SJSA1 (cell line): ENCODE data around the gene THEMIS2. TPM values are rescaled to one million over a fixed set of nuclear protein-coding genes. Genes with fewer than 3 reads are reported as not detected.
"Not testable (repeated sequence)": the region's sequence is repeated elsewhere in the genome, so short reads cannot be mapped to it uniquely, and the experiment has no call there.

Experiments used
- DNase-seq, 2 experiments: peaks; one replicate each; pipeline ENCODE4 v3.0.0-alpha.2; 2015 to 2020; ENCODE audit warnings: low spot score in 2 of 2, low read depth in 1 of 2
- H3K27ac ChIP-seq: fragments of 250-450 bp; sonication (Bioruptor Pico); 2 replicates; pipeline ENCODE4 v1.5.1; 2020; ENCODE audit warnings: mild to moderate bottlenecking, moderate library complexity
- H3K27me3 ChIP-seq: fragments of 250-450 bp; sonication (Bioruptor Pico); replicated peaks from 2 replicates; pipeline ENCODE4 v1.5.1; 2020; ENCODE audit warnings: mild to moderate bottlenecking, moderate library complexity
- H3K36me3 ChIP-seq: fragments of 250-450 bp; sonication (Bioruptor Pico); 2 replicates; pipeline ENCODE4 v1.5.1; 2020; ENCODE audit warnings: mild to moderate bottlenecking
- H3K4me1 ChIP-seq: fragments of 250-450 bp; sonication (Bioruptor Pico); replicated peaks from 2 replicates; pipeline ENCODE4 v1.6.1; 2021; ENCODE audit warnings: mild to moderate bottlenecking
- H3K4me3 ChIP-seq: fragments of 250-450 bp; sonication (Bioruptor Pico); 2 replicates; pipeline ENCODE4 v1.5.1; 2020; ENCODE audit warnings: mild to moderate bottlenecking
- H3K9me3 ChIP-seq: fragments of 250-450 bp; sonication (Bioruptor Pico); replicated peaks from 2 replicates; pipeline ENCODE4 v1.5.1; 2020; ENCODE audit warnings: mild to moderate bottlenecking
- total RNA-seq: library from RNA; depleted of rRNA; stranded (reverse); fragments of >200 nt; shearing (Covaris generic); gene quantifications from 2 replicates; pipeline ENCODE4 v1.2.3, GENCODE V29; 2014

Gene THEMIS2
- total RNA-seq, 1 experiment from 2014 or later = 1.7 TPM

DNA sequence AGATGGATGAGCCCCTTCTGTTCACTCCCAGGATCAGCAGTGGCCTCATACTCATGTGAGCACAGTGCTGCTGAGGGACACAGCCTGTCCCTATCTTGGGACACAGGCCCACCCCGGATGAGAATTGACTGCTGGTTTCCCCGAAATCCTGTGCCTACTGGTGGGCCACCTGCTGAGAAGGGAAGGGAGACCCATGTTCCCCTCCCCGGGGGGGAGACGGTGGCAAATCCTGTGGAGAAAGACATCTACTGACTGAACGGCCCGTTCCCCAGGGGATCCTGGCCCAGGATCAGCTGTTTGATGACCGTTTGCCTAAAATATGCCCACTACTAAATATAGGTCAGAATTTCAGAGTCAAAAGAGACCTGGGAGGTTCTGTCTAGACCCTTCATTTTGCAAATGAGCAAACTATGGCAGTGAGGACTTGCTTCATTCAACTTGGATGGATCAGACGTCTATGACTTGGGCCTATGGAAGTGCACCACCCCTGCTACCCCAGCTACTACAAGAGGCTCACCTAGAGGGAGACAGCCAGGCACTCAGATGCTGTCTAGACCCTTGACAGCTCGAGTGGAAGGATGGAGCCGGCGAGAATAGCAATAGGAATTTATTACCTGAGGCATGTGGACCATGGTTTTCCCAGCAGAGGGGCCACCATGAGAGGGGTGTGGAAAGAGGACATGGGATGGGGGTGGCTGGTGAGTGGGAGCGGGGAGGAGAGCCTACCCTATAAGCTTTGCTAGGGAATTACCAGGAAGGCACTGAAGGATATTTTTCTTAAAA is 15.6 kb upstream of the THEMIS2 start:
- Histone ChIP-seq H3K9me3 (no peaks in the 10 kb centered on the region), H3K4me1 (peaks cover 4% of the 10 kb centered on the region; the same call in 1 of the 2 replicates), H3K27me3 (no peaks in the 10 kb centered on the region), H3K36me3 (peaks cover under 1% of the 10 kb centered on the region; the same call in 1 of the 2 replicates), H3K27ac (no peak overlapping the region), H3K4me3 (no peak overlapping the region)
- no peak for DNase-seq

DNA sequence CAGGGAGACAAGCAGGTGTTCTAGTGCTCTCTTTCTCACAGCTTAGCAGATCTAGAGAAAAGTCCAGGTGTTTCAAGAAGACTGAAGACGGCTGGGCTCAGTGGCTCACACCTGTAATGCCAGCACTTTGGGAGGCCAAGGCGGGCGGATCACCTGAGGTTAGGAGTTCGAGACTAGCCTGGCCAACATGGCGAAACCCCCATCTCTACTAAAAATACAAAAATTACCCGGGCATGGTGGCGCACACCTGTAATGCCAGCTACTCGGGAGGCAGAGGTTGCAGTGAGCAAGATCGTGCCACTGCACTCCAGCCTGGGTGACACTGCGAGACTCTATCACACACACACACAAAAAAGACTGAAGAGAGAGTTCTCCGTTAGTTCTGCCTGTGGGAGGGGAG is 14.8 kb upstream of the THEMIS2 start:
- DNase-seq, H3K36me3 ChIP-seq, H3K9me3 ChIP-seq, H3K4me3 ChIP-seq, H3K27me3 ChIP-seq, H3K27ac ChIP-seq, H3K4me1 ChIP-seq: not testable (repeated sequence)

DNA sequence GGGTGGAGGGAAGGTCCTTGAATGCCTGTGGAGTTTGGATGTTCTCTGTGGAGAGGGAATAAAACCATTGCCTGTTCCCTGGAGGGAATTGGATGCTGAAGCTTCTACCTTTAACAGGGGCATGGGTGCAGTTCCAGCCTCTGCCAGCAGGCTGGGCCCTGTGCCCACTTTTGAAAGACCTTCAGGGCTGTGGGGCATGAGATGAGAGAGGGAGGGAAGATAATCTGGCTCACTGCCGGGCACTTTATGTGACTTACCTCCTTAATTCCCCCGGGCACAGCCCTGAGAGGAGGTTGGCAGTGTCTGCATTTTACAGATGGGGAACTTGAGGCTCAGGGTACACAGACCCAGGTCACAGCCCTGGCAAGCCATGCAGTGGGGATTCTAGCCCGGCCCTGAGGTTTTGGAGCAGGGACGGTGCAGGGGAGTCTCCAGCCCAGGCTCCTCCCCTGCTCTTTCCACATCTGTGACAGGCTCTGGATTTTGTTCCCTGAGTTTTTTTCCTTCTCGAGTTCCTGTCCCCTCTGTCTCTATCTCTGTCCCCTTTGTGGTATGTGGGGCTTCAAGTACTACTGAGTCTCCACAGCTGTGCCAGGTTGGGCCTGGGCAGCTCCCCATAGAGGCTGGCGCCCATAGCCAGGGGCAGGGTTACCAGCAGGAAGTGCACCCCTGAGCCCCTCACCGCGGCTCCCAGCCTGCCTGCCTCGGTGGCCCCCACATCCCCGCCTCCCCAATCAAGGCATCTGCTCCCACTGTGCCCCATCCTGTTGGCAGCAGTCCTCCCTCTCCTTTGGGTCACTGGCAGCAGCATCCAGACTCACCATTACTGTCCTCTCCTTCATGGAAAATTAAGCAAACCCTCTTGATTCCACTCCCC is 14.0 kb upstream of the THEMIS2 start:
- DNase-seq = peak; percentile 80
- Histone ChIP-seq H3K4me3 (no peak overlapping the region), H3K9me3 (no peaks in the 10 kb centered on the region), H3K27ac (no peak overlapping the region), H3K27me3 (no peaks in the 10 kb centered on the region), H3K4me1 (peaks cover 12% of the 10 kb centered on the region), H3K36me3 (no peaks in the 10 kb centered on the region)

DNA sequence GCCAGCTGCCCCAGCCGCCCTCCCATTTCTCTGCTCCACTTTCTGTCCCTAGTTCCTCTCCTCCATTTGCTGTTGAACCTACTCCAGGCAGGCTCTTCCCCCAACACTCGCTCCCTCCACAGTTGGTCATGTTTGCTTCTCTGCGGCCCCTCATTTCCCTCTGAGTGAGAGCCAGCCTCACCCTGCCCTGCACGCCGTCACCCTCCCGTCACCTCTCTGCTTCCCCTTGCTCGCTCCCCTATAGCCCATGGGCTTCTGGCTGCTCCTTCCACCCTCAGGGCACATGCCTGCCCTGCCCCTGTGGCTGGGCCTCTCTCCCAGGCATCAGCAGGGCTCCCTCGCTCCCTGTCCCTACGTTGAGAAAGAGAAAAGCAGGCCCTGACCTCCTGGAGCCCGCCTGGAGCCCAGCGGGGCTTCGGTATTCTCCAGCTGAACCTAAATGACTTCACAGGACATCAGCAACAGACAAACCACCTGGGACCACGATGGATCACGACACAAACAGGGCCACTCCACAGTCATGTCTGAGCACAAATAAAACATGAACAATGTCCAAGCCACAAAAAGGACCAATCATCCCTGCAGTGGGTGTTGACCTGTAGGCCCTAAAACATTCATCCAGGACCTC is 13.3 kb upstream of the THEMIS2 start:
- Histone ChIP-seq H3K36me3 (no peaks in the 10 kb centered on the region), H3K27me3 (no peaks in the 10 kb centered on the region)

DNA sequence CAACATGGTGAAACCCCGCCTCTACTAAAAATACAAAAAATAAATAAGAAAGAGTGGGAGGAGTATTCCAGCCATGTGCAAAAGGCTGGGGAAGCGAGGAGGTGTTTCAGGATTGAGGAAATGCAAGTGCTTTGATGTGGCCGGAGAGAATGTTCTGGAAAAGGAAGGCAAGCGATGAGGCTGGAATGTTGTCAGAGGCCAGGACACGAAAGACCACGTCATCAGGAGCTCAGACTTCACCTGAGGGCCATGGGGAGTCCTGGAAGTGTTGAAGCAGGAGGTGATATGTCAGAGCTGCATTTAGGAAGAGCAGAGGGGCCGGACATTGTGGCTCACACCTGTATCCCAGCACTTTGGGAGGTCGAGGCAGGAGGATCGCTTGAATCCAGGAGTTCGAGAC is 10.9 kb upstream of the THEMIS2 start:
- no peak overlapping the region for H3K27ac ChIP-seq
- DNase-seq = no peak
- H3K4me3 ChIP-seq = no peak overlapping the region
- no peaks in the 10 kb centered on the region for H3K27me3 ChIP-seq
- H3K36me3 ChIP-seq = no peaks in the 10 kb centered on the region
- H3K9me3 ChIP-seq = no peaks in the 10 kb centered on the region
- peaks cover 14% of the 10 kb centered on the region for H3K4me1 ChIP-seq

More for the DNA sequence above, 13.3 kb upstream of the THEMIS2 start:
- H3K4me3 ChIP-seq = no peak overlapping the region
- H3K4me1 ChIP-seq = peaks cover 14% of the 10 kb centered on the region
- H3K9me3 ChIP-seq = no peaks in the 10 kb centered on the region
- H3K27ac ChIP-seq = no peak overlapping the region
- no peak for DNase-seq

DNA sequence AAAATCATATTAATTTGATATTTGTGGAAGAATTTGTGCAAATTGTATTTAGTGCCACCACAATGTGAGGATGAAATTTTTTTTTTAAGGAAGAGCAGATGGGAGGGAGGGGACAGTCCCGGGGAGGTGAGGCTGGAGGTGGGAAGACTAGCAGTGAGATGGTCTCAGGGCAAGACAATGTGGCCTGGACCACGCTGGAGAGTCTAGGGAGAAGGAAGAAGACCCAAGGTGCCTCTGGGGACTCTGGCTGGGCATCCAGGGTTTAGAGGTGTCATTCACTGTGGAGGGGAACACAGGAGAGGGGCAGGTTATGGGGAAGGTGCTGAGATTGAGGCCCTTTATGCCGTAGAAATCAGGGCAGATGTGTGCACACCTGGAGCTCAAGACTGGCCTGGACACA is 10.3 kb upstream of the THEMIS2 start:
- DNase-seq = no peak
- Histone ChIP-seq H3K27me3 (no peaks in the 10 kb centered on the region), H3K9me3 (no peaks in the 10 kb centered on the region), H3K27ac (no peak overlapping the region), H3K4me3 (no peak overlapping the region), H3K4me1 (peaks cover 14% of the 10 kb centered on the region), H3K36me3 (no peaks in the 10 kb centered on the region)

DNA sequence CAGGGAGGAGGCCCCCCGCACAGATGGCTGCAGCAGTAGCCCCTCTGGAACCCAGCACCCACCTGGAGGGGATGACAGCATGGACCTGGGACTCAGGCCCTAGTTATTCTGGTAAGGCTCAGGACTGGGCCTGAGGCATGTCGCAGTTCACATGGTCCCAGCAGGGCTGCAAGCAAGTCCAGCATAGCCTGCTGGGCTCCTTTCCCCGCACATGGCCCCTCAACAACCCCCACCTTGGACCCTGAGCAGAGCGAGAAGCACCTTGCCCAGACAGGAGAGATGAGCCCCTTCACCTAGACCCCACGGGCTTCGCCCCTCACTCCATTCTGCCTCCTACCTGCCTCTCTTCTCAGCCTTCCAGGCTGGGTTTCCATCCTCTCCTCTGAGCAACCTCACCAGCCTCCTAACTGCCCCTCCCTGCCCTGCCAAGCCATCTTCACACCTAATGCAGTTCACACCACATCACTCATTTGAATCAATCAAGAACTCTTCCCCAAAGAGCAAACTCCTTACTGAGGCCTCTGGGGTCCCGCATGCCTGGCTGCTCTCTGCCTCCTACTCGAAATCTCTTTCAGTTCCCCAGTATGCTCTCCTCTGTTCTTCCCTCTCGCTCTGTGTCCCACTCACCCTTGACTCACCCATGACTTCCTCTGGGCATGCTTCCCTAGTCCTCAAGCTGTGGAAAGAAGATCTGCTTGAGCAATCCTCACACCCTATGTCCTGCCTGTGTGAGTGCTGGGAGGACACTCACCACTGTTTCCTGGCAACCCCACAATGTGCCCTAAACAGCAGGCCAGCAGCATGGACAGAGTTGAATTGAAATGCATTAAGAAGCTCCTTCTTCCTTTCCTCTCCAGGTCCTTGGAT is 9.4 kb upstream of the THEMIS2 start:
- H3K36me3 ChIP-seq = no peaks in the 10 kb centered on the region
- no peaks in the 10 kb centered on the region for H3K27me3 ChIP-seq
- no peaks in the 10 kb centered on the region for H3K9me3 ChIP-seq
- peak overlapping the region; percentile 35 for H3K27ac ChIP-seq
- peaks cover 14% of the 10 kb centered on the region for H3K4me1 ChIP-seq
- DNase-seq = peak; percentile 44 to 77
- H3K4me3 ChIP-seq = no peak overlapping the region

DNA sequence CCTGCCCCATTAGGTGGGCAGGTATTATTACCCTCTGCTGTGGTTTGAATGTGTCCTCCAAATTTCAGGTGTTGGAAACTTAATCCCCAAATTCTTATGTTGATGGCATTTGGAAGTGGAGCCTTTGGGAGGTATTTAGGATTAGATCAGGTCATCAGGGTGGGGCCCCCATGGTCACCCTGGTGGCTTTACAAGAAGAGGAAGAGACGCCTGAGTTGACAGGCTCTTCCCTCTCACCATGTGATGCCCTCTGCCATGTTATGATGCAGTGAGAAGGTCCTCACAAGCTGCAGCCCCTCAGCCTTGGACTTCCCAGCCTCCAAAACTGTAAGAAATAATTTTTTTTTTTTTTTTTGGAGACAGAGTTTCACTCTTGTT is 8.8 kb upstream of the THEMIS2 start:
- Histone ChIP-seq H3K4me1 (peaks cover 10% of the 10 kb centered on the region), H3K36me3 (no peaks in the 10 kb centered on the region), H3K9me3 (no peaks in the 10 kb centered on the region), H3K27me3 (no peaks in the 10 kb centered on the region), H3K27ac (peak overlapping the region; percentile 35), H3K4me3 (no peak overlapping the region)
- no peak for DNase-seq

DNA sequence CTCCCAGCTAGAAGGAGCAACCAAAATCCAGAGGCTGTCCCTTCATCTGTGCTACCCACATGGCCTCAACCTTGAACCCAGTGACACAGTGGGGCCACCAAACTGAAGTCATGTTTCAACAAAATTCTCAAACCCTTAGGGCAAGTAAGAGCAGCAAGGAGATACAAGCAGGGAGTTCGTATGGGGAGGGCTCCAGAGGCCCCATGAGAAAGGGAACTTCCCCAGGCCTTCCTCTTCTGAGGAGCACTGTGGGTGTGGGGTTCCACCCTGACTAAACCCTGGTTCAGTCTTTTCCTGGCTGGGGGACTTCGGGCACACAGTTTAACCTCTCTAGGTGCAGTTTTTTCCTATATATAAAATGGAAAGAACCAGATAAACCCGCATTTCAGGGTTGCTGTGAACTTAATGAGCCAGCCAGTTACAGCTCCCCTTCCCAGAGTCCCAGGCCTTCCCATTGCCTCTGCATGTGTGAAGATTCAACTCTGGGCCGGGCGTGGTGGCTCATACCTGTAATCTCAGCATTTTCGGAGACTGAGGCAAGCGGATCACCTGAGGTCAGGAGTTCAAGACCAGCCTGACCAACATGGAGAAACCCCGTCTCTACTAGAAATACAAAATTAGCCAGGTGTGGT is 8.0 kb upstream of the THEMIS2 start:
- no peaks in the 10 kb centered on the region for H3K27me3 ChIP-seq
- H3K4me1 ChIP-seq = peaks cover 10% of the 10 kb centered on the region
- DNase-seq = no peak
- no peak overlapping the region for H3K27ac ChIP-seq
- H3K9me3 ChIP-seq = no peaks in the 10 kb centered on the region
- no peaks in the 10 kb centered on the region for H3K36me3 ChIP-seq
- H3K4me3 ChIP-seq = no peak overlapping the region

DNA sequence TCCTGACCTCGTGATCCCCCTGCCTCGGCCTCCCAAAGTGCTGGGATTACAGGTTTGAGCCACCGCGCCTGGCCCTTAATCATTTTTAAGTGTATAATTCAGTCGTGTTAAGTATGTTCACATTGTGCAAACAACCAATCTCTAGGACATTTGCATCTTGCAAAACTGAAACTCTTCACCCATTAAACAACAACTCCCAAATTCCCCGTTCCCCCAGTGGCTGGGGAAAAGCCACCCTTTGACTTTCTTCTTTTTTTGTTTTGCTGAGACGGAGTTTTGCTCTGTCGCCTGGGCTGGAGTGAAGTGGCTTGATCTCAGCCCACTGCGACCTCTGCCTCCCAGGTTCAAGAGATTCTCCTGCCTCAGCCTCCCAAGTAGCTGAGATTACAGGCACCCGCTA is 6.5 kb upstream of the THEMIS2 start:
- H3K27ac ChIP-seq = no peak overlapping the region
- H3K36me3 ChIP-seq = no peaks in the 10 kb centered on the region
- H3K27me3 ChIP-seq = no peaks in the 10 kb centered on the region
- H3K4me1 ChIP-seq = peaks cover 10% of the 10 kb centered on the region
- H3K9me3 ChIP-seq = no peaks in the 10 kb centered on the region
- H3K4me3 ChIP-seq = no peak overlapping the region
- DNase-seq = no peak

DNA sequence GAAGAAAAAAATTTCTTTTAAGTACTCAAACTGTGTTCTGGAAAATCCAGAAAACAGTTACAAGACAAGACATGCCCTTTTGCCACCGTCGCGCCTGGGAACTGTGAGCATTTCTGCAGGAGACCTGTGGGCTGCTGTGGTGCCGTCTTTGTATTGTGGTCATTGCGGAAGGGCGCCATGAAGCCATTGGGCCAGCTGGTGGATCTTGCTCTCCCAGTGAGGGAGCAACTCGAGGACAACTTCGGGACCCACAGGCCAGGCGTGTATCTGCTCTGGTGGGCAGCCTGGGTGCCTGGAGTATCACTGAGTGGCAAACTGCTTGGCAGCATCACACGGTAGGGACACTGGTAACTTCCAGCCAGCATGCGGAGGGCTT is 3.8 kb upstream of the THEMIS2 start:
- no peaks in the 10 kb centered on the region for H3K9me3 ChIP-seq
- H3K27me3 ChIP-seq = no peaks in the 10 kb centered on the region
- no peak overlapping the region for H3K4me3 ChIP-seq
- peaks cover 10% of the 10 kb centered on the region for H3K4me1 ChIP-seq
- DNase-seq = no peak
- no peak overlapping the region for H3K27ac ChIP-seq
- no peaks in the 10 kb centered on the region for H3K36me3 ChIP-seq

DNA sequence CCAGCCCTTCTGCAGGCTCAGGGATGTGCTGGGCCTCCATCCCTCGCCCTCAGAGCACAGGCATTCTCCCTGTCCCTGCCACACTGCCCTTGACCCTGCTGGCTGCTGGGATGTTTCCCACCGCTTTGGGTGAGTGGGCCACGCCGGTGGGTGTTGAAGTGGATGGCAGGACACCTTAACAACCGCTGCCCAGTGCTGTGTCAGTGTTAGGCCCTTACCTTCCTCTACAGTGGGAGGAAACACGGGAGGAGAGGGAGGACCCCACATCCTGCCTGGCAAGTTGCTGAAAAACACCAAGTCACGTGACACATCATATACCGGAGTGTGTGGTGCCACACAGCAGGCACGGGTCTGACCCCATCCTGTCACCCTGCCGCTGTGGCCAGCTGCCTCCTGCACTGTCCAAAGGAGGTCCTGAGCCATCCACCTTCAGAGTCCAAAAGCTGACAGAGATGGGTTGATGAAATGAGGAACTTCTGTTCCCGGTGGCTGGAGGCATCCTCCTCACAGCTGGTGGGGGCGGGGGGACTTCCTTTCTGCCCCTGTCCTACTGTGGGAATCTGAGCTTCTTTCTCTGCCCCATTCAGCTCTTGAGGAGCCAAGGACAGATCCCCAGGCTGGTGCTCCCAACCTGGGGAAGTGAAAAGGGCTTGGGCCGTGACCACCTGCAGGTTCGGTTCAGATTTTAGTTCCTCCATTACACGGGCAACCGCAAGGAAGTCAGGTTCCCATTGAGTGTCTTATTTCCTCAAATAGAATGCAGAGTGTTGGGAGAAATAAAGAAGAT is 3.2 kb upstream of the THEMIS2 start:
- Histone ChIP-seq H3K27me3 (no peaks in the 10 kb centered on the region), H3K36me3 (no peaks in the 10 kb centered on the region), H3K27ac (no peak overlapping the region), H3K9me3 (no peaks in the 10 kb centered on the region), H3K4me1 (peaks cover 10% of the 10 kb centered on the region), H3K4me3 (no peak overlapping the region)
- no peak for DNase-seq
